Measurements from ENCODE around the gene SLC38A11. TPM values are rescaled to one million over a fixed set of nuclear protein-coding genes. Genes with fewer than 3 reads are reported as not detected.

SLC38A11 gene
- total RNA-seq, 2 donors from 2014 or later: 0.85 to 2.0 TPM

DNA sequence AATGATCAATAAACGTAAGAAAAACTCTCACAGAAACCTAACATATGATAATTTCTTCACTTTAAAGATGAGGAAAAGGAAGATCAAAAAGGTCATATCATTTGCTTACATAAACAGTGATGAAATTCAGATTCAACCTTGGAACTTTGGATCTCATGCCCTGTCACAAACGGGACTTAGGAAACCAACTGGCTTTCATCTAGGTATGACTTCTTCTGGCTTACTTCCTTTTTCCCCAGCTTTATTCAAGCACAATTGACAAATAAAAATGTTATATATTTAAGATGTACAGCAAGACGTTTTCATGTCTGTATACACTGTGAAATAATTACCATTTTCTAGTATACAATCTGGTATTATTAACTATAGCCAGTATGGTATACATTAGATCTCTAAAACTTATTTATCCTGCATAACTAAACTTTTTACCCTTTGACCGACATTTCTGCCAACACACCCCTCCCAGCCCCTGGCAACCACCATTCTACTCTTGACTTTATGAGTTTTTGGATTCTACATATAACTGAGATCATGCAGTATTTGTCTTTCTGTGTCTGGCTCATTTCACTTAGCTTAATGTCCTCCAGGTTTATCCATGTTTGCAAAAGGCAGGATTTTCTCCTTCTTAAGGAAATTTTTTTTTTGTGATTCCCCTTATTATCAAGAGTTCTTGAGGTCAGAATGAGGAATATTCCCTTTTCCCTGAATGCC, 67.7 kb downstream of the SLC38A11 start:
- H3K36me3 ChIP-seq: no peaks in the 10 kb centered on the region
- TF ChIP-seq, protein P1, sequence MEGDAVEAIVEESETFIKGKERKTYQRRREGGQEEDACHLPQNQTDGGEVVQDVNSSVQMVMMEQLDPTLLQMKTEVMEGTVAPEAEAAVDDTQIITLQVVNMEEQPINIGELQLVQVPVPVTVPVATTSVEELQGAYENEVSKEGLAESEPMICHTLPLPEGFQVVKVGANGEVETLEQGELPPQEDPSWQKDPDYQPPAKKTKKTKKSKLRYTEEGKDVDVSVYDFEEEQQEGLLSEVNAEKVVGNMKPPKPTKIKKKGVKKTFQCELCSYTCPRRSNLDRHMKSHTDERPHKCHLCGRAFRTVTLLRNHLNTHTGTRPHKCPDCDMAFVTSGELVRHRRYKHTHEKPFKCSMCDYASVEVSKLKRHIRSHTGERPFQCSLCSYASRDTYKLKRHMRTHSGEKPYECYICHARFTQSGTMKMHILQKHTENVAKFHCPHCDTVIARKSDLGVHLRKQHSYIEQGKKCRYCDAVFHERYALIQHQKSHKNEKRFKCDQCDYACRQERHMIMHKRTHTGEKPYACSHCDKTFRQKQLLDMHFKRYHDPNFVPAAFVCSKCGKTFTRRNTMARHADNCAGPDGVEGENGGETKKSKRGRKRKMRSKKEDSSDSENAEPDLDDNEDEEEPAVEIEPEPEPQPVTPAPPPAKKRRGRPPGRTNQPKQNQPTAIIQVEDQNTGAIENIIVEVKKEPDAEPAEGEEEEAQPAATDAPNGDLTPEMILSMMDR (IDR thresholded peaks at IDR 0.05): no peak
- no peak for DNase-seq (ENCODE audit: low spot score)
- H3K27me3 ChIP-seq (replicated peaks; ENCODE audit: insufficient read depth): no peaks in the 10 kb centered on the region
- no peaks in the 10 kb centered on the region for H3K9me3 ChIP-seq
- H3K4me1 ChIP-seq (ENCODE audit: control insufficient read depth in 1 of 2, low read depth in 2 of 2): no peaks in the 10 kb centered on the region
- H3K27ac ChIP-seq: no peak overlapping the region
- no peak overlapping the region for H3K4me3 ChIP-seq
- ATAC-seq (ENCODE audit: insufficient number of reproducible peaks, low FRiP score, low read depth): no peak

DNA sequence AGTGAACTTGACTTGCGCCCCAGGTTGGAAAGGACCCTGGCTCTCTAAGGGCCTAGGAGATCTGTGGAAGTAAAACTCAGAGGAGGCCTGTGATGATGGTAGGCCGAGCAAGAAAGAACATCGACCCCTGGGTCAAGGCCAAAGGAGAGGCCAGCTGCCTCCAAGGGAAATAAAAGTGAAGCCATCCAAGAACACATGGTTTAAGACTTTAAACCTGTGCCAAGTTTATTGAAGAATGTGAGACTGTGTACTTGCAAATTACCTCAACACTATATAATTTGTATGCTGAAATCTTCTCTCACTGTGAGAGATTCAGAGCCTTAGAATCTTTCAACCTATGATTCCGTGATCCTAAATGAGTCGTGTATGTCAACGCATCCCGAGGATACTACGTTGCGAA, 73.0 kb downstream of the SLC38A11 start:
- Histone ChIP-seq H3K4me3 (no peak overlapping the region), H3K36me3 (no peaks in the 10 kb centered on the region), H3K9me3 (no peaks in the 10 kb centered on the region), H3K4me1 (ENCODE audit: control insufficient read depth in 1 of 2, low read depth in 2 of 2) (peaks cover 0 to 5% of the 10 kb centered on the region in 2 donors), H3K27ac (no peak overlapping the region), H3K27me3 (replicated peaks; ENCODE audit: insufficient read depth) (no peaks in the 10 kb centered on the region)
- DNase-seq (ENCODE audit: low spot score) (no peak), ATAC-seq (ENCODE audit: insufficient number of reproducible peaks, low FRiP score, low read depth) (no peak)
- TF ChIP-seq, protein P1 (IDR thresholded peaks at IDR 0.05): no peak

DNA sequence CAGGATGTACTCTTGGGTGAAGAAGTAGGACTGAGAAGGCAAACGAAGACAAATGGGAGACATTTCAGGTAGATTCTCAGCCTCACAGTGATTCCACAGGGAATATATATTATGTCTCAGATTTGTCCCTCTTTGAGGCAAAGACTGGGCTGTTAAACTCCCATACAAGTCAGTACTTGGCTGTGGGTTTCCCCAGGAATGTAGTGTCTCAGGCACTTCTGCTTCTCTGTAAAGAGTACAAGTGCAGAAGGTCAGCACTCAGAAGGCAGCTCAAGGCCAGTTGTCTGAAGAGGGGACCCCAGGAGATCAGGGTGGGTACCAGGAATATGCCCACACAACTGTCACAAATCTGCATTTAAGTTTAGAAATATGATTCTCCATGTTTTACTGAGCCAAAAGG, 73.8 kb downstream of the SLC38A11 start:
- TF ChIP-seq, protein P1 (IDR thresholded peaks at IDR 0.05): no peak
- DNase-seq (ENCODE audit: low spot score) (no peak), ATAC-seq (ENCODE audit: insufficient number of reproducible peaks, low FRiP score, low read depth) (no peak)
- H3K27me3 ChIP-seq (replicated peaks; ENCODE audit: insufficient read depth): no peaks in the 10 kb centered on the region
- H3K27ac ChIP-seq: no peak overlapping the region
- no peaks in the 10 kb centered on the region for H3K9me3 ChIP-seq
- H3K4me1 ChIP-seq (ENCODE audit: control insufficient read depth in 1 of 2, low read depth in 2 of 2): peaks cover 0 to 5% of the 10 kb centered on the region in 2 donors
- H3K36me3 ChIP-seq: no peaks in the 10 kb centered on the region
- H3K4me3 ChIP-seq: no peak overlapping the region

DNA sequence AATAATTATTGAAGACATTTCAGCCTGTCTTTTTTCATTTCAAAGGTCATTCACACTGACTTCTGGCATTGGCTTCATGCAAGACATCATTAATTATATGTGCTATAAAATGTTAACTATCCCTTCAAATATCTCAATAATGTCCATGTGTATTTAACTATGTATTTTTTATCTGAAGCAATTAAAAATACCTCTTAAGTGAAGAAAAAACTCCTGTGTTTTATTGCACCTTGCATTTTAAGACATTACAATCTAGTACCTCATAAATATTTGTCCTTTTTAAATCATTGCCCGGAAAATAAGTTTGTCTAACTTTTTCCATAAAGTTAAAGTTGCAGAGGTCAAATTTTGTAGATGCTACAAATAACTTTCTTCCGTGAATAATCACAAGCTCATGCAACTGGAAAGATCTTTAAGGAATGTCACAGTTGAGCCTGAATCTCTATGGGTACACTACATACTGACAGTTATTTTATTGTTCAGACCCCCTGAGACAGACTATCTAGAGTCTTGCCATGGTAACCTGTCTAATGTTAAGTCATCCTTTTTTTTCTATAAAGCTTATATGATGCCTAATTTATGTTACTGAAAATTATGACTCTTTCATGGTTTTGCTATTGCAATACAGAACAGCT, 75.3 kb downstream of the SLC38A11 start:
- peaks cover 0 to 5% of the 10 kb centered on the region in 2 donors for H3K4me1 ChIP-seq (ENCODE audit: control insufficient read depth in 1 of 2, low read depth in 2 of 2)
- TF ChIP-seq, protein P1 (IDR thresholded peaks at IDR 0.05): no peak
- no peaks in the 10 kb centered on the region for H3K27me3 ChIP-seq (replicated peaks; ENCODE audit: insufficient read depth)
- no peak overlapping the region for H3K27ac ChIP-seq
- no peak overlapping the region for H3K4me3 ChIP-seq
- ATAC-seq (ENCODE audit: insufficient number of reproducible peaks, low FRiP score, low read depth) (no peak), DNase-seq (ENCODE audit: low spot score) (no peak)
- H3K9me3 ChIP-seq: no peaks in the 10 kb centered on the region
- no peaks in the 10 kb centered on the region for H3K36me3 ChIP-seq

DNA sequence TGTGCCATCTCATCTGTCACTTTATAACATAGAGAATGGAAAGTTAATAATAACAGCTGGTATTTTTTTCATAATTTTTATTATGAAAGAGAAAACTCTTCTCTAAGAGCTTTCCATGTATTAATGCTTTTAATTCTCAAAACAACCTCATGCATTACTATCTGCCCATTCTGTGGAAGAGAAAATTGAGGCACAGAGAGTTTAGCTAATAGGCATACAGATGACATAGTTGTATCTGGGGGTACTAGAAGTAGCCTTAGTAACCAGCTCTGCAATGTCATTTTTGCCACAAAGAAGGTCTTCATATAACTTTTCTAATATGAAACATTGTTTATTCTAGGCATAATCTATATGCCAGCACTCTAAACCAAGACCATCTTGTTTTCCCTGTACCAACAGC, 77.4 kb downstream of the SLC38A11 start:
- Histone ChIP-seq H3K36me3 (no peaks in the 10 kb centered on the region), H3K27me3 (replicated peaks; ENCODE audit: insufficient read depth) (no peaks in the 10 kb centered on the region), H3K9me3 (no peaks in the 10 kb centered on the region), H3K4me1 (ENCODE audit: control insufficient read depth in 1 of 2, low read depth in 2 of 2) (peaks cover 0 to 5% of the 10 kb centered on the region in 2 donors), H3K27ac (no peak overlapping the region), H3K4me3 (no peak overlapping the region)
- TF ChIP-seq, protein P1 (IDR thresholded peaks at IDR 0.05): no peak
- ATAC-seq (ENCODE audit: insufficient number of reproducible peaks, low FRiP score, low read depth) (no peak), DNase-seq (ENCODE audit: low spot score) (no peak)

Measured in thoracic aorta (tissue), 2 donors.